Right kidney (tissue), 9 donors: Measurements from ENCODE around the gene SMARCD1.

ENCODE experiments used
- DNase-seq: peaks from one replicate; pipeline ENCODE4 v3.0.0-alpha.2; 2016
- long read RNA-seq, 8 donors: transcript quantifications; one replicate each; lab custom pipeline, GENCODE V29; 2026

Gene SMARCD1
- long read RNA-seq, donor 1, transcript SMARCD1-202 (13 exons, 3,658 nt) = major isoform, 9 of 21 reads
- long read RNA-seq, donor 1, partial matches to known transcripts = 9 of 21 reads
- long read RNA-seq, donor 1, other reads (novel, unspliced or antisense) = 0 of 21 reads
- long read RNA-seq, donor 2, transcript SMARCD1-202 (13 exons, 3,658 nt) = major isoform, 5 of 13 reads
- long read RNA-seq, donor 2, partial matches to known transcripts = 5 of 13 reads
- long read RNA-seq, donor 2, other reads (novel, unspliced or antisense) = 0 of 13 reads
- long read RNA-seq, donor 3, transcript SMARCD1-204 (4 exons, 587 nt) = major isoform, 5 of 9 reads
- long read RNA-seq, donor 3, partial matches to known transcripts = 0 of 9 reads
- long read RNA-seq, donor 3, other reads (novel, unspliced or antisense) = 0 of 9 reads
- long read RNA-seq, donor 4, transcript SMARCD1-202 (13 exons, 3,658 nt) = major isoform, 7 of 26 reads
- long read RNA-seq, donor 4, partial matches to known transcripts = 14 of 26 reads
- long read RNA-seq, donor 4, other reads (novel, unspliced or antisense) = 0 of 26 reads
- long read RNA-seq, donor 5, transcript SMARCD1-202 (13 exons, 3,658 nt) = major isoform, 13 of 22 reads
- long read RNA-seq, donor 5, partial matches to known transcripts = 7 of 22 reads
- long read RNA-seq, donor 5, other reads (novel, unspliced or antisense) = 0 of 22 reads
- long read RNA-seq, donor 6, transcript SMARCD1-202 (13 exons, 3,658 nt) = major isoform, 7 of 23 reads
- long read RNA-seq, donor 6, partial matches to known transcripts = 12 of 23 reads
- long read RNA-seq, donor 6, other reads (novel, unspliced or antisense) = 0 of 23 reads
- long read RNA-seq, donor 7, transcript SMARCD1-204 (4 exons, 587 nt) = minor isoform, 6 of 50 reads
- long read RNA-seq, donor 7, transcript SMARCD1-202 (13 exons, 3,658 nt) = major isoform, 8 of 50 reads
- long read RNA-seq, donor 7, partial matches to known transcripts = 29 of 50 reads
- long read RNA-seq, donor 7, other reads (novel, unspliced or antisense) = 0 of 50 reads
- long read RNA-seq, donor 8, transcript SMARCD1-210 (2 exons, 621 nt) = minor isoform, 5 of 32 reads
- long read RNA-seq, donor 8, transcript SMARCD1-202 (13 exons, 3,658 nt) = major isoform, 13 of 32 reads
- long read RNA-seq, donor 8, partial matches to known transcripts = 11 of 32 reads
- long read RNA-seq, donor 8, other reads (novel, unspliced or antisense) = 0 of 32 reads

- DNase-seq = peak; percentile 92
Measured at GRCh38 chr12:50084775-50085614, at the start of gene SMARCD1. TSS of gene SMARCD1 (plus strand) at chr12:50085342. CDS start at chr12:50085370, 28 bp downstream.

DNA sequence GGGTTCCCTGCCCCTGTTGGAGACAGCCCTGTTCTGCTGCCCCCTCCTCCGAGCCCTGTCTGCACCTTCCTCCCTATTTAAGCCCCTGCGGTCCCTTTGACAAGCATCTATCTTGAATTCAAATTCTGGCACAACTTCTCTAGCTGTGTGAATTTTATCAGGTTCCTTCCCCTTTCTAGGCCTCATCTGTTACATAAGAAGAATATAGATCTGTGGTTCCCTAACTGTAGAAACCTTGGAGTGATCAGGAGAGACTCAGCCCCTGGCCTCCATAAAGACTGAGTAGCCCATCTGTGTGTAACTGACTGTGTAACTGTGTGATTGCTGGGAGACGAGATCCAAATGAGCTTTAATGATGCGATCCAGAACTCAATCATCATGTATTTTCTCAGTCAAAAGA lies 46.8 kb upstream of the SMARCD1 start:
- DNase-seq = no peak

GRCh38 chr12:50039151-50039835 lies 45.8 kb upstream of the SMARCD1 start:
- peak; percentile 49 for DNase-seq

DNA sequence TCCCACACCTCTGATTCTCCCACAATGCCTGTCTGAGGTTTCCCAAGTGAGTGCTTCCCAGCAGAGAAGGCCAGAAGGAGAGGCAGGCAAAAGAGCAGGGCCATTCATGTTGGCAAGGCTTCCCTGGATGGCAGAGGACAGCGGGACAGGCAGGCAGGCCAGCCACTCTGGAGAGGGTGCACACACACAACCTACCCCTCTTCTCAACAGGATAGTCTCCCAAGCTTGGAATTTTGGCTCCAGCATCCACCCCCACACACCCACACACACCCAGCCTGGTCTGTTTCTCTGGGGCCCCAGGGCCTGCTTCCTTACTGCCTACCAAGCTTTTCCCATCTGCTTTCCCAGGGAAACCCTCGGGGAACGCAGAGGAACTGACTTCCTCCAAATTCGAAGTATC lies 44.5 kb upstream of the SMARCD1 start:
- DNase-seq = no peak

- DNase-seq = no peak
Measured at GRCh38 chr12:50041062-50041860, 43.9 kb upstream of the SMARCD1 start.

- DNase-seq = no peak
Measured at GRCh38 chr12:50041962-50042361, 43.2 kb upstream of the SMARCD1 start.

GRCh38 chr12:50042693-50043092 lies 42.4 kb upstream of the SMARCD1 start:
- no peak for DNase-seq

DNA sequence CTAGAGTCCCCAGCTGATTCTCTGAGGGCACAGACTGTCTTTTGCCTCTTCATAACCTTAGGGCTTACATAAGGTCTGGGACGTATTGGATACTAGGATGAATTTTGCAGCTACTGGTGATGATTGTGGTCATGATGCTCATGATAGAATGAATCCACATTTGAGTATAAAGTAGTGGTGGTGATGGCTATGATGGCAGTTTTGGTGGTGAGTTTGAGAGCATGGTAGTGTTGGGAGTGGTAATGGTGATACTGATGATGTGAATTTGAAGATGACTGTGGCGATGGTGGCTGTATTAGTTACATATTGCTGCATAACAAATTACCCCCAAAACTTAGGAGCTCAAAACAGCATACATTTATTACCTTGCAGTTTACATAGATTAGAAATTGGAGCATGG lies 41.8 kb upstream of the SMARCD1 start:
- no peak for DNase-seq

DNA sequence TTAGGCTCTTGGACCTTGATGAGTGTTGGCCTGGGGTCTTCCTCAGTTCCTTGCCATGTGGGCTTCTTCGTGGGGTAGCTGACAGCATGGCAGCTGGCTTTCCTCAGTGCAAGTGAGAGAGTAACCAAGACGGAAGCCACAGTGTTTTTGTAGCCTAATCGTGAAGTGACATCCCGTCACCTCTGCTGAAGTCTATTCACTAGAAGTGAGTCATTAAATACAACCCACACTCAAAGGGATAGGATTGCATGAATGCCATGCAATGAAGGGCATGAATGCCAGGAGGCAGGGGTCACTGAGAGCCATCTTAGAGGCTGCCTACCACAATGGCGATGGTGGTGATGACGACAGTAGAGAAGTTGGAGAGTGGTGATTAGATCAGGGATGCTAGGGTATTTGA lies 41.3 kb upstream of the SMARCD1 start:
- no peak for DNase-seq

GRCh38 chr12:50047693-50048250 lies 37.4 kb upstream of the SMARCD1 start:
- no peak for DNase-seq

DNA sequence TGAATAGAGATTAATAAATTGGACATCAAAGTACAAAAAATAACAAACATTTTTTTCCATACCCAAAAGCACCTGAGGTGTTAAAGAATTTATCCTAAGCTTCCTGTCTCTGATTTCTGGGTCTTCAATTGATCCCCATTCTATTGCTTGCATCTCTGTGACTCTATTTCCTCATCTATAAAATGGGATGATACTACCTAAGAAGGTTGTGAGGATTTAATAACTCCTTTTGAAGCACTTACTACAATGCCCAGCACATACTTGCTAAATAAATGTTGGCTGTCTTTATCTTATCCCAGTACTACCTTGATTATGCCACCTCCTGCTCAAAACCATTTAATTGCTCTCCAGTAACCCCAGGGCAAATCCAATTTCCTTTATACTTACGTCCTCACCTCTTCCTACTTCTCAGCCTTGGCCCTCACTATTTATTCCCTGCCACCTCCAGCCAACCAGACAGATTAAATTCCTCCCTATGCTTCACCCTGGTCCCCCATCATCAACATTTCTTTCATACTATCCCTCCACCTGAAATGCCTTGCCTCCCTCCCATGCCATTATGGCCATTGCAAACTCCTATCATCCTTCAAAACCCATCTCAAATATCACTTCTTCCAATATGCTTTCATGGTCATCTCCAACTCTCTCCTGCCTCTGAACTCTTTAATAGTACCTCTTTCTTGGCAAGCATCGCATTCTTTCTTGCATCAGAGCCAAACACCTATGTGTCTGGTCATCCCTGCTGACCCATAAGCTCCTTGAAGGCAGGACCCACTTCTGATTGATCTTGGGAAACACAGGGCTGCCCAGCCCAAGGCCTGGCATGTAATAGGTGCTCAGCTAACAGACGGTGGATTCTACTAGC lies 35.7 kb upstream of the SMARCD1 start:
- DNase-seq = no peak

- DNase-seq = no peak
Measured at GRCh38 chr12:50050119-50050385, 35.1 kb upstream of the SMARCD1 start.

DNA sequence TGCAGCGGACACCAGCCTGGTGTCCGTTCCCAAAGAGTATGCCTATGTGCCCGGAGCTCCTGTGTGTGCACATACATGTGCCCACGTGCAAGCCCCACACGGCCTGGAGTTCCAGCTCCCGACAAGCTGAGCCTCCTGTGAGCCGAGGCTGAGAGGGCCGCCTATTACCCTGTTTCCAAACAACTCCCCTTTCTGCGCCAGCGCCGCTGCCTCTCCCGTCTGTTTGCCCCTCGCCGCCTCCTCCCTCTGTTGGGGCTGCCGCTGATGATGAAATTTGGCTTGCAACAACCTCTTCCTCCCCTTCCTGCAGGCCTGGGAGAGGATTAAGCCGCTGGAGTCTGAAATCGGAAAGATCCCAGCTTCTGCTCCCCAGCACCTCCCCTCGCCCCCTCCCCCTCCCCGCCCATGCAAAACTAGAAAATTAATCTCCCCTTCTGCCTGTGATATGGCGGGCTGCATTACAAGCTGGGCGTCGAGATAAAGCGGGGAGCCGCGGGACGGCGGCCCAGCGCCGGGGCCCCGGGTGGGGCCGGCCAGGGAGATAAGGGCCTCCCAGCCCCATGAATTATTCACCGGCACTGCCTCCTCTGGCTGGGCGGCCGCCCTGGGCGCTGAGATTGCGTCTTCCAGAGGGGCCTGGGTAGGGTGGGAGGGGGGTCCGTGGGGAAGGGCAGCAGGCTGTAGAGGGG lies 34.6 kb upstream of the SMARCD1 start:
- peak; percentile 63 for DNase-seq

DNA sequence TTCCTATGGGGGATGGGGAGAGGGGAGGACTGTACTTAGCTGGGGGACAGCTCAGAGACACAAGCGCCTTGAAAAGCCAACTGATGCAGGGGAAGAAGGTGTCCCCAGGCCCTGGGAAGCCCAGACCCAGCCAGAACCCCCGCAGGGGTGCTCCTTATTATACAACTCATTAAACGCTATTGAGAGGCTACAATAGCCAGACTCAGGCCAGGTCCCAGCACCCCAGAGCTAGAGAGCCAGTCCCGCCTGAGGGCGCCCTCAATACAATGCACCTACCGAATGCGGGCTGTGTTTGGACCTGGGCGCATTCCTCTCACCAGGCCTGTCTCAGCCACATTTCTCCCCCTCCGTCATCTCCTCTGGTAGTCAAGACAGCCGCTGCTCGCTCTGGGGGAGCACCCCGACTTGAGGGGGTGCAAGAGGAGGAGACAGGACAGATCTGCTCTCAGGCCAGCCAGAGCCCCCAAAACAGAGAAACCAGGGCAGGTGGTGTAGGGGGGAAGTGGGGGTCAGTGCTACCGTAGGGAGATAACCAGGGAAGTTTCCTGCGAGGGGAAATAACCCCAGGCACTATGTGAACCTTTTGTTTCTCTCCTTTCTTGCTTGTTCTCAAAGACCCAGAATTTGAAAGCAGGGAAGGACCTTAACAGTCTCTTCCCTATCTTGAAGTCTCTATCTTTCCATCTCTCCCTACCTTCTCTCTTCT lies 33.9 kb upstream of the SMARCD1 start:
- DNase-seq = no peak

DNA sequence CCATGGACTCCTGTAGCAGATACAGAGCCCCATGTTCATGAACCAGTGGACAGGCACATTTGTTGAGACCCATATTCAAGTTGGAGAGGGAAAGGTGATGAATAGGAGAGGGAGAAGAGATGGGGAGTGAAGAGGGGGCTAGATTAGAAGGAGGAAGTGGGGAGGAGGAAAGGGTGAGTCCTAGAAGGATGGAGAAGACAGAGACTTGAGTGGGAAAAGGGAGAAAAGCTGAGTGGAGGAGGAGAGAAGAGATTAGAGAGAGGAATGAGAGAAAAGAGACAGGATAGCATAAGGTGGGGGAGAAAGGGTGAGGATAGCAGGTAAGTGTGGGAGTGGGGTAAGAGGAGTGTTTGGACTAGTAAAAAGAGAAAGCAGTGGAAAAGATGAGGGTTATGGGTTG lies 32.6 kb upstream of the SMARCD1 start:
- no peak for DNase-seq

DNA sequence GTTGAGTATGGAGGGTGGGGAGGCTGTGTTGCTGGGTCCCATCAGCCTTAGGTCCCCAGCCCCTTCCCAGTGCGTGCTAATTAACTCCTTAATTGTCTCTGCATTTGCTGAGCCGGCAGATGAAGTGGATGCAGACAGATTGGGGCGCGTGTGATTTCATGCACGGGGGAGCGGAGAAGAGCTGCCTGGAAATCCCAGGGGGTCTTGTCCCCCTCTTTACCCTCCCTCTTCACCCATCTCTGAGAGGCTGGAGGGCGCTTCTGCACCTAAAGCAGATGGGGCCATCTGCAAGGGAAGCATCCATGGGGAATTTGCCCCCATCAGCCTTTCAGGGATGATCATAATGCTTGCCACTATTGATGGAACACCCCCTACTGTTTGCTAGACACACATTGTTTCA lies 32.2 kb upstream of the SMARCD1 start:
- DNase-seq = no peak

GRCh38 chr12:50053583-50053982 lies 31.6 kb upstream of the SMARCD1 start:
- no peak for DNase-seq
